ENCODE results near the gene ERICH6B.

- TF ChIP-seq, protein P1, sequence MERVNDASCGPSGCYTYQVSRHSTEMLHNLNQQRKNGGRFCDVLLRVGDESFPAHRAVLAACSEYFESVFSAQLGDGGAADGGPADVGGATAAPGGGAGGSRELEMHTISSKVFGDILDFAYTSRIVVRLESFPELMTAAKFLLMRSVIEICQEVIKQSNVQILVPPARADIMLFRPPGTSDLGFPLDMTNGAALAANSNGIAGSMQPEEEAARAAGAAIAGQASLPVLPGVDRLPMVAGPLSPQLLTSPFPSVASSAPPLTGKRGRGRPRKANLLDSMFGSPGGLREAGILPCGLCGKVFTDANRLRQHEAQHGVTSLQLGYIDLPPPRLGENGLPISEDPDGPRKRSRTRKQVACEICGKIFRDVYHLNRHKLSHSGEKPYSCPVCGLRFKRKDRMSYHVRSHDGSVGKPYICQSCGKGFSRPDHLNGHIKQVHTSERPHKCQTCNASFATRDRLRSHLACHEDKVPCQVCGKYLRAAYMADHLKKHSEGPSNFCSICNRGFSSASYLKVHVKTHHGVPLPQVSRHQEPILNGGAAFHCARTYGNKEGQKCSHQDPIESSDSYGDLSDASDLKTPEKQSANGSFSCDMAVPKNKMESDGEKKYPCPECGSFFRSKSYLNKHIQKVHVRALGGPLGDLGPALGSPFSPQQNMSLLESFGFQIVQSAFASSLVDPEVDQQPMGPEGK (CRISPR knock-in tag; IDR thresholded peaks at IDR 0.05; ENCODE audit: borderline replicate concordance): no peak
- no peak for TF ChIP-seq CSRNP3 (CRISPR knock-in tag; IDR thresholded peaks at IDR 0.05)
- no peak for TF ChIP-seq ZNF70 (CRISPR knock-in tag; IDR thresholded peaks at IDR 0.05)
- TF ChIP-seq SNAI2 (CRISPR knock-in tag; IDR thresholded peaks at IDR 0.05): no peak
- no peak for TF ChIP-seq CREB5 (CRISPR knock-in tag; IDR thresholded peaks at IDR 0.05; ENCODE audit: low read depth)
Measured at GRCh38 chr13:45604892-45605291, 10.6 kb downstream of the ERICH6B start.

Measured in SK-N-SH treated with all-trans-retinoic acid at 6 μM for 48 hours (cell line).